Activated CD4-positive, CD25-positive, alpha-beta regulatory T cell treated with anti-CD3 and anti-CD28 coated beads, Interleukin-2, amount 50 U/mL, for 24 hours (primary cell): ENCODE measurements around the gene FABP6.

Source experiments
- ATAC-seq, 2 donors: fragments of 150-1000 bp; cut with Tn5 transposase; one replicate each; pipeline ENCODE4 v1.10.0; 2021; ENCODE audit warnings: mild to moderate bottlenecking in 1 of 2, moderate library complexity in 1 of 2

The FABP6 gene

GRCh38 chr5:160263326-160263855 lies 34.1 kb downstream of the FABP6 start:
- no peak for ATAC-seq

- no peak for ATAC-seq
Measured at GRCh38 chr5:160266044-160266443, 36.7 kb downstream of the FABP6 start.

- ATAC-seq = no peak
Measured at GRCh38 chr5:160266752-160267345, 37.5 kb downstream of the FABP6 start.

- ATAC-seq = no peak
Measured at GRCh38 chr5:160268121-160268520, 38.8 kb downstream of the FABP6 start.

GRCh38 chr5:160269017-160269416 lies 39.7 kb downstream of the FABP6 start:
- no peak for ATAC-seq

- ATAC-seq = no peak
Measured at GRCh38 chr5:160270704-160271103, 41.4 kb downstream of the FABP6 start.

- ATAC-seq = no peak
Measured at GRCh38 chr5:160271396-160271795, 42.1 kb downstream of the FABP6 start.

GRCh38 chr5:160271836-160272235 lies 42.5 kb downstream of the FABP6 start:
- ATAC-seq = no peak

- no peak for ATAC-seq
Measured at GRCh38 chr5:160272264-160272663, 43.0 kb downstream of the FABP6 start.

GRCh38 chr5:160272889-160273288 lies 43.6 kb downstream of the FABP6 start:
- ATAC-seq = no peak

- ATAC-seq = no peak
Measured at GRCh38 chr5:160274483-160274931, 45.2 kb downstream of the FABP6 start.

GRCh38 chr5:160278343-160278742 lies 49.0 kb downstream of the FABP6 start:
- no peak for ATAC-seq

- no peak for ATAC-seq
Measured at GRCh38 chr5:160280384-160281095, 51.2 kb downstream of the FABP6 start.

- no peak for ATAC-seq
Measured at GRCh38 chr5:160281275-160281674, 52.0 kb downstream of the FABP6 start.

- ATAC-seq = no peak
Measured at GRCh38 chr5:160284291-160284873, 55.1 kb downstream of the FABP6 start.

- no peak for ATAC-seq
Measured at GRCh38 chr5:160285316-160285715, 56.0 kb downstream of the FABP6 start.

GRCh38 chr5:160286947-160287346 lies 57.6 kb downstream of the FABP6 start:
- no peak for ATAC-seq

GRCh38 chr5:160287378-160288051 lies 58.2 kb downstream of the FABP6 start:
- ATAC-seq = no peak
